ENCODE results near the gene SMTNL2.
"Not testable (repeated sequence)": the region's sequence is repeated elsewhere in the genome, so short reads cannot be mapped to it uniquely, and the experiment has no call there.

The SMTNL2 gene

GRCh38 chr17:4633643-4634042, 49.3 kb downstream of the SMTNL2 start:
- DNase-seq (ENCODE audit: low read depth, low spot score), result no peak
- Histone ChIP-seq H3K9me3 (ENCODE audit: control insufficient read depth, insufficient read depth, low read length) (no peaks in the 10 kb centered on the region), H3K4me3 (ENCODE audit: low read length) (no peak overlapping the region), H3K4me1 (ENCODE audit: control insufficient read depth, insufficient read depth, low read length) (peaks cover 10% of the 10 kb centered on the region), H3K36me3 (ENCODE audit: control insufficient read depth, insufficient read depth, low read length) (no peaks in the 10 kb centered on the region), H3K27me3 (ENCODE audit: control insufficient read depth, insufficient read depth, low read length) (peaks cover 3% of the 10 kb centered on the region; the same call in 1 of the 2 replicates), H3K27ac (ENCODE audit: low read length) (no peak overlapping the region)
- 100% methylated on average over 1 of the region's 2 CpGs for WGBS (ENCODE audit: insufficient coverage, insufficient read length)

- Histone ChIP-seq H3K27me3 (ENCODE audit: control insufficient read depth, insufficient read depth, low read length) (peaks cover 5% of the 10 kb centered on the region; the same call in 1 of the 2 replicates), H3K27ac (ENCODE audit: low read length) (no peak overlapping the region), H3K4me1 (ENCODE audit: control insufficient read depth, insufficient read depth, low read length) (peaks cover 10% of the 10 kb centered on the region), H3K9me3 (ENCODE audit: control insufficient read depth, insufficient read depth, low read length) (no peaks in the 10 kb centered on the region), H3K36me3 (ENCODE audit: control insufficient read depth, insufficient read depth, low read length) (no peaks in the 10 kb centered on the region), H3K4me3 (ENCODE audit: low read length) (no peak overlapping the region)
- WGBS (ENCODE audit: insufficient coverage, insufficient read length), result no CpG with 5 or more reads among the region's 4 CpGs
- no peak for DNase-seq (ENCODE audit: low read depth, low spot score)
Measured at GRCh38 chr17:4634976-4635375, 50.6 kb downstream of the SMTNL2 start.

- Histone ChIP-seq H3K9me3 (ENCODE audit: control insufficient read depth, insufficient read depth, low read length) (no peaks in the 10 kb centered on the region), H3K4me1 (ENCODE audit: control insufficient read depth, insufficient read depth, low read length) (peaks cover 10% of the 10 kb centered on the region), H3K36me3 (ENCODE audit: control insufficient read depth, insufficient read depth, low read length) (no peaks in the 10 kb centered on the region), H3K27me3 (ENCODE audit: control insufficient read depth, insufficient read depth, low read length) (peaks cover 7% of the 10 kb centered on the region; the same call in 1 of the 2 replicates), H3K27ac (ENCODE audit: low read length) (no peak overlapping the region), H3K4me3 (ENCODE audit: low read length) (no peak overlapping the region)
- no peak for DNase-seq (ENCODE audit: low read depth, low spot score)
- WGBS (ENCODE audit: insufficient coverage, insufficient read length), result no CpG with 5 or more reads among the region's 10 CpGs
Measured at GRCh38 chr17:4635823-4636375, 51.6 kb downstream of the SMTNL2 start.

- no CpG with 5 or more reads among the region's 12 CpGs for WGBS (ENCODE audit: insufficient coverage, insufficient read length)
- no peaks in the 10 kb centered on the region for H3K36me3 ChIP-seq (ENCODE audit: control insufficient read depth, insufficient read depth, low read length)
Measured at GRCh38 chr17:4636474-4637100, 52.3 kb downstream of the SMTNL2 start.

GRCh38 chr17:4638766-4639165, 54.4 kb downstream of the SMTNL2 start:
- peaks cover 22% of the 10 kb centered on the region for H3K27me3 ChIP-seq (ENCODE audit: control insufficient read depth, insufficient read depth, low read length)
- no CpG with 5 or more reads among the region's 8 CpGs for WGBS (ENCODE audit: insufficient coverage, insufficient read length)
- H3K4me1 ChIP-seq (ENCODE audit: control insufficient read depth, insufficient read depth, low read length); H3K4me3 ChIP-seq (ENCODE audit: low read length); H3K9me3 ChIP-seq (ENCODE audit: control insufficient read depth, insufficient read depth, low read length); H3K27ac ChIP-seq (ENCODE audit: low read length); DNase-seq (ENCODE audit: low read depth, low spot score); H3K36me3 ChIP-seq (ENCODE audit: control insufficient read depth, insufficient read depth, low read length): not testable (repeated sequence)

More at GRCh38 chr17:4636474-4637100, 52.3 kb downstream of the SMTNL2 start:
- DNase-seq (ENCODE audit: low read depth, low spot score), result no peak
- Histone ChIP-seq H3K27ac (ENCODE audit: low read length) (no peak overlapping the region), H3K4me1 (ENCODE audit: control insufficient read depth, insufficient read depth, low read length) (peaks cover 10% of the 10 kb centered on the region), H3K4me3 (ENCODE audit: low read length) (no peak overlapping the region), H3K27me3 (ENCODE audit: control insufficient read depth, insufficient read depth, low read length) (peaks cover 13% of the 10 kb centered on the region), H3K9me3 (ENCODE audit: control insufficient read depth, insufficient read depth, low read length) (no peaks in the 10 kb centered on the region)

GRCh38 chr17:4639301-4640059, 55.2 kb downstream of the SMTNL2 start:
- H3K36me3 ChIP-seq (ENCODE audit: control insufficient read depth, insufficient read depth, low read length); H3K4me3 ChIP-seq (ENCODE audit: low read length); H3K4me1 ChIP-seq (ENCODE audit: control insufficient read depth, insufficient read depth, low read length); H3K9me3 ChIP-seq (ENCODE audit: control insufficient read depth, insufficient read depth, low read length); H3K27ac ChIP-seq (ENCODE audit: low read length); DNase-seq (ENCODE audit: low read depth, low spot score): not testable (repeated sequence)
- peaks cover 22% of the 10 kb centered on the region for H3K27me3 ChIP-seq (ENCODE audit: control insufficient read depth, insufficient read depth, low read length)
- no CpG with 5 or more reads among the region's 56 CpGs for WGBS (ENCODE audit: insufficient coverage, insufficient read length)

GRCh38 chr17:4640569-4641188, 56.4 kb downstream of the SMTNL2 start:
- not testable (repeated sequence) for H3K27ac ChIP-seq (ENCODE audit: low read length); H3K9me3 ChIP-seq (ENCODE audit: control insufficient read depth, insufficient read depth, low read length); H3K36me3 ChIP-seq (ENCODE audit: control insufficient read depth, insufficient read depth, low read length); H3K4me1 ChIP-seq (ENCODE audit: control insufficient read depth, insufficient read depth, low read length); H3K4me3 ChIP-seq (ENCODE audit: low read length); DNase-seq (ENCODE audit: low read depth, low spot score)
- peaks cover 22% of the 10 kb centered on the region for H3K27me3 ChIP-seq (ENCODE audit: control insufficient read depth, insufficient read depth, low read length)
- WGBS (ENCODE audit: insufficient coverage, insufficient read length), result no CpG with 5 or more reads among the region's 39 CpGs

GRCh38 chr17:4641297-4642195, 57.2 kb downstream of the SMTNL2 start, which contains the start of gene ALOX15:
Gene ALOX15 (minus strand): TSS chr17:4641678. CDS start chr17:4641651, 27 bp downstream.
- no peak within 1 kb of the TSS for H3K27ac ChIP-seq (ENCODE audit: low read length)
- peaks cover 5% of the 10 kb centered on the region; the same call in 1 of the 2 replicates for H3K4me1 ChIP-seq (ENCODE audit: control insufficient read depth, insufficient read depth, low read length)
- H3K36me3 ChIP-seq (ENCODE audit: control insufficient read depth, insufficient read depth, low read length), result no peaks in the 10 kb centered on the region
- no peak for DNase-seq (ENCODE audit: low read depth, low spot score)
- WGBS (ENCODE audit: insufficient coverage, insufficient read length), result no CpG with 5 or more reads among the region's 58 CpGs
- peaks cover 22% of the 10 kb centered on the region for H3K27me3 ChIP-seq (ENCODE audit: control insufficient read depth, insufficient read depth, low read length)
- H3K9me3 ChIP-seq (ENCODE audit: control insufficient read depth, insufficient read depth, low read length), result no peaks in the 10 kb centered on the region
- H3K4me3 ChIP-seq (ENCODE audit: low read length), result peak within 1 kb of the TSS; percentile 16; the same call in 1 of the 2 replicates

- Histone ChIP-seq H3K4me3 (ENCODE audit: low read length) (no peak overlapping the region), H3K4me1 (ENCODE audit: control insufficient read depth, insufficient read depth, low read length) (peaks cover 5% of the 10 kb centered on the region; the same call in 1 of the 2 replicates), H3K9me3 (ENCODE audit: control insufficient read depth, insufficient read depth, low read length) (no peaks in the 10 kb centered on the region), H3K27me3 (ENCODE audit: control insufficient read depth, insufficient read depth, low read length) (peaks cover 22% of the 10 kb centered on the region), H3K36me3 (ENCODE audit: control insufficient read depth, insufficient read depth, low read length) (no peaks in the 10 kb centered on the region), H3K27ac (ENCODE audit: low read length) (no peak overlapping the region)
- WGBS (ENCODE audit: insufficient coverage, insufficient read length), result no CpG with 5 or more reads among the region's 6 CpGs
- DNase-seq (ENCODE audit: low read depth, low spot score), result no peak
Measured at GRCh38 chr17:4642286-4642685, 58.0 kb downstream of the SMTNL2 start.

Measured in iPS DF 6.9 (cell line).